ENCODE measurements around the gene MGST2.

DNA sequence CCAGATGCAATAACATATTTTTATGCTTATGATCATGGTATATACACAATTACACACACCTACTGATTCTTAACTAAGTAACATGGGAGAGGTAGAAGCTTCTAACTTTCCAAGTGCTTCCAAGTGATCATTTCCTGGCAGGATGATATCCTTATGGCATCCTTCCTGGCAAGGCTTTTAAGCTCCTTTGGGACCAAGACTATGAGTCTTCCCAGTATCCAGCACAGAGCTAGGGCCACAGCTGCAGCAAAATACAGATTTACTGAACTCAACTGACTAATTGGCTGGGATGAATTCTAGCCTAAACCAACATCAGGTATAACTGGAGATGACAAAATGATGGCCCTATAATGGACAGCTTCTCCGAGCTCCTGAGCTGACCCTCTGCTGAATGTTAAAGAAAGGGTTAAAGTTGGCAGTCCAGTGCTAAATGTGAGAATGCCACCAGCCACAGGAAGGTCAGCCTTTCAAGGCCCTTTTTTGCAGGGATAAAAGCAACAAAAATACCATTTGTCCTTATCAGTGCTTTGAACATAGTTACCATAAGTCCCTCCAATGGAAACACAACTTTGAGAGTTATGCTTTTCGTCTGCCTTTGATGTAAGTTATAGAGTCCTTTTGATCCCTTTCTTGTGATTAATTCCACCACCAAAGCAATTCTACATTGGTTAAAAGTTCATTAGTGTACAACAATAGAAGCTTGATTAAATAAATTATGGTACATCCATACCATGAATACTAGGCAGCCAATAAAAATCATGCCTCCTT, 73.4 kb downstream of the MGST2 start:
- TF ChIP-seq, protein P1, sequence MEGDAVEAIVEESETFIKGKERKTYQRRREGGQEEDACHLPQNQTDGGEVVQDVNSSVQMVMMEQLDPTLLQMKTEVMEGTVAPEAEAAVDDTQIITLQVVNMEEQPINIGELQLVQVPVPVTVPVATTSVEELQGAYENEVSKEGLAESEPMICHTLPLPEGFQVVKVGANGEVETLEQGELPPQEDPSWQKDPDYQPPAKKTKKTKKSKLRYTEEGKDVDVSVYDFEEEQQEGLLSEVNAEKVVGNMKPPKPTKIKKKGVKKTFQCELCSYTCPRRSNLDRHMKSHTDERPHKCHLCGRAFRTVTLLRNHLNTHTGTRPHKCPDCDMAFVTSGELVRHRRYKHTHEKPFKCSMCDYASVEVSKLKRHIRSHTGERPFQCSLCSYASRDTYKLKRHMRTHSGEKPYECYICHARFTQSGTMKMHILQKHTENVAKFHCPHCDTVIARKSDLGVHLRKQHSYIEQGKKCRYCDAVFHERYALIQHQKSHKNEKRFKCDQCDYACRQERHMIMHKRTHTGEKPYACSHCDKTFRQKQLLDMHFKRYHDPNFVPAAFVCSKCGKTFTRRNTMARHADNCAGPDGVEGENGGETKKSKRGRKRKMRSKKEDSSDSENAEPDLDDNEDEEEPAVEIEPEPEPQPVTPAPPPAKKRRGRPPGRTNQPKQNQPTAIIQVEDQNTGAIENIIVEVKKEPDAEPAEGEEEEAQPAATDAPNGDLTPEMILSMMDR (conservative IDR thresholded peaks at IDR 0.05), result no peak
- no peak for TF ChIP-seq EZH2 (IDR thresholded peaks at IDR 0.05; ENCODE audit: low read depth)
